ENCODE data around the gene KRTAP26-1. TPM values are rescaled to one million over a fixed set of nuclear protein-coding genes. Genes with fewer than 3 reads are reported as not detected.
A peak's percentile ranks its signal among the peaks of the same experiment; 100 is the strongest.

The KRTAP26-1 gene
- polyA plus RNA-seq, 1 of the 3 experiments (the other 2 are of a cell fraction): not detected

GRCh38 chr21:30315701-30316100 is 4.4 kb downstream of the KRTAP26-1 start (continued):
- TF ChIP-seq, protein P1, sequence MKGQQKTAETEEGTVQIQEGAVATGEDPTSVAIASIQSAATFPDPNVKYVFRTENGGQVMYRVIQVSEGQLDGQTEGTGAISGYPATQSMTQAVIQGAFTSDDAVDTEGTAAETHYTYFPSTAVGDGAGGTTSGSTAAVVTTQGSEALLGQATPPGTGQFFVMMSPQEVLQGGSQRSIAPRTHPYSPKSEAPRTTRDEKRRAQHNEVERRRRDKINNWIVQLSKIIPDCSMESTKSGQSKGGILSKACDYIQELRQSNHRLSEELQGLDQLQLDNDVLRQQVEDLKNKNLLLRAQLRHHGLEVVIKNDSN (IDR thresholded peaks at IDR 0.05; ENCODE audit: borderline replicate concordance, low read depth): no peak
- TF ChIP-seq, protein P2, sequence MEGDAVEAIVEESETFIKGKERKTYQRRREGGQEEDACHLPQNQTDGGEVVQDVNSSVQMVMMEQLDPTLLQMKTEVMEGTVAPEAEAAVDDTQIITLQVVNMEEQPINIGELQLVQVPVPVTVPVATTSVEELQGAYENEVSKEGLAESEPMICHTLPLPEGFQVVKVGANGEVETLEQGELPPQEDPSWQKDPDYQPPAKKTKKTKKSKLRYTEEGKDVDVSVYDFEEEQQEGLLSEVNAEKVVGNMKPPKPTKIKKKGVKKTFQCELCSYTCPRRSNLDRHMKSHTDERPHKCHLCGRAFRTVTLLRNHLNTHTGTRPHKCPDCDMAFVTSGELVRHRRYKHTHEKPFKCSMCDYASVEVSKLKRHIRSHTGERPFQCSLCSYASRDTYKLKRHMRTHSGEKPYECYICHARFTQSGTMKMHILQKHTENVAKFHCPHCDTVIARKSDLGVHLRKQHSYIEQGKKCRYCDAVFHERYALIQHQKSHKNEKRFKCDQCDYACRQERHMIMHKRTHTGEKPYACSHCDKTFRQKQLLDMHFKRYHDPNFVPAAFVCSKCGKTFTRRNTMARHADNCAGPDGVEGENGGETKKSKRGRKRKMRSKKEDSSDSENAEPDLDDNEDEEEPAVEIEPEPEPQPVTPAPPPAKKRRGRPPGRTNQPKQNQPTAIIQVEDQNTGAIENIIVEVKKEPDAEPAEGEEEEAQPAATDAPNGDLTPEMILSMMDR (IDR thresholded peaks at IDR 0.05): no peak
- TF ChIP-seq SIN3A (IDR thresholded peaks at IDR 0.05; ENCODE audit: borderline replicate concordance, low read depth, low read length) (no peak), MEF2A (IDR thresholded peaks at IDR 0.05; ENCODE audit: borderline replicate concordance, low read depth) (no peak), TEAD4 (IDR thresholded peaks at IDR 0.05; ENCODE audit: borderline replicate concordance, insufficient read depth) (no peak)
- TF ChIP-seq, protein P3, sequence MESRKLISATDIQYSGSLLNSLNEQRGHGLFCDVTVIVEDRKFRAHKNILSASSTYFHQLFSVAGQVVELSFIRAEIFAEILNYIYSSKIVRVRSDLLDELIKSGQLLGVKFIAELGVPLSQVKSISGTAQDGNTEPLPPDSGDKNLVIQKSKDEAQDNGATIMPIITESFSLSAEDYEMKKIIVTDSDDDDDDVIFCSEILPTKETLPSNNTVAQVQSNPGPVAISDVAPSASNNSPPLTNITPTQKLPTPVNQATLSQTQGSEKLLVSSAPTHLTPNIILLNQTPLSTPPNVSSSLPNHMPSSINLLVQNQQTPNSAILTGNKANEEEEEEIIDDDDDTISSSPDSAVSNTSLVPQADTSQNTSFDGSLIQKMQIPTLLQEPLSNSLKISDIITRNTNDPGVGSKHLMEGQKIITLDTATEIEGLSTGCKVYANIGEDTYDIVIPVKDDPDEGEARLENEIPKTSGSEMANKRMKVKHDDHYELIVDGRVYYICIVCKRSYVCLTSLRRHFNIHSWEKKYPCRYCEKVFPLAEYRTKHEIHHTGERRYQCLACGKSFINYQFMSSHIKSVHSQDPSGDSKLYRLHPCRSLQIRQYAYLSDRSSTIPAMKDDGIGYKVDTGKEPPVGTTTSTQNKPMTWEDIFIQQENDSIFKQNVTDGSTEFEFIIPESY (IDR thresholded peaks at IDR 0.05; ENCODE audit: borderline replicate concordance, low read depth): no peak

DNA sequence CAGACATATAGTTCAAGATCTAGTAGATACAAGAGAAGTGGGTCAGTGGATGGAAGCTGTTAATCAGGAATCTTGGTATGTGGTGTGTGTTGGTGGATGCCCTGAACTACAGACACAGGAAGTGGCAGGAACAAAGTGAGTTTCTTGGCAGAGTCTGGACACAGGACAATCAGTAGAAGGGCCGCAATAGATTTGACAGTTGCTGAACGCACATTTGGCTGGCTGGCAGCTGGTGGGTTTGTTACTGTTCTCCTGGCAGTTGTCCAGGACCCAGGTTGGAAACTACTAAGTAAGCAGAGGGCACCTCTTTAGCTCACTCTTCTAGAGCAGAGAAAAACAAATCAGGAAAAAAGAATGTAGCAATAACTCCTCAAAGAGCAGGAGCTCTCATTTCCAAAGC is 13.2 kb downstream of the KRTAP26-1 start:
- H3K9me3 ChIP-seq: no peaks in the 10 kb centered on the region
- ChIA-PET POLR2A (no interaction called here), CTCF (no interaction called here)
- H3K4me1 ChIP-seq (ENCODE audit: control insufficient read depth in 1 of 2, insufficient read depth in 2 of 2, low read depth in 1 of 2, low read length in 1 of 2): no peaks in the 10 kb centered on the region
- H3K27me3 ChIP-seq (ENCODE audit: insufficient read depth): no peaks in the 10 kb centered on the region; the same call in 1 of the 2 replicates
- no peak overlapping the region for H3K9ac ChIP-seq
- no peak overlapping the region for H2AFZ ChIP-seq (ENCODE audit: low read depth)
- no peak overlapping the region for H3K4me3 ChIP-seq (ENCODE audit: low read depth in 2 of 2, low read length in 1 of 2)
- H4K20me1 ChIP-seq (ENCODE audit: insufficient read depth): no peaks in the 10 kb centered on the region
- no peaks in the 10 kb centered on the region for H3K9me2 ChIP-seq
- H3K36me3 ChIP-seq (replicated peaks in 1 of 2; ENCODE audit: control insufficient read depth in 1 of 2, insufficient read depth in 2 of 2, low read length in 1 of 2): no peaks in the 10 kb centered on the region
- H3K79me2 ChIP-seq (ENCODE audit: insufficient read depth): no peaks in the 10 kb centered on the region
- DNase-seq: peak; percentile 0
- WGBS (ENCODE audit: low lambda C conversion rate): 10% methylated on average over 2 of the region's 2 CpGs
- no peaks in the 10 kb centered on the region for H3F3A ChIP-seq (replicated peaks; ENCODE audit: insufficient read depth)
- no peak overlapping the region for H3K4me2 ChIP-seq
- TF ChIP-seq, protein P4, sequence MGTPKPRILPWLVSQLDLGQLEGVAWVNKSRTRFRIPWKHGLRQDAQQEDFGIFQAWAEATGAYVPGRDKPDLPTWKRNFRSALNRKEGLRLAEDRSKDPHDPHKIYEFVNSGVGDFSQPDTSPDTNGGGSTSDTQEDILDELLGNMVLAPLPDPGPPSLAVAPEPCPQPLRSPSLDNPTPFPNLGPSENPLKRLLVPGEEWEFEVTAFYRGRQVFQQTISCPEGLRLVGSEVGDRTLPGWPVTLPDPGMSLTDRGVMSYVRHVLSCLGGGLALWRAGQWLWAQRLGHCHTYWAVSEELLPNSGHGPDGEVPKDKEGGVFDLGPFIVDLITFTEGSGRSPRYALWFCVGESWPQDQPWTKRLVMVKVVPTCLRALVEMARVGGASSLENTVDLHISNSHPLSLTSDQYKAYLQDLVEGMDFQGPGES (IDR thresholded peaks at IDR 0.05; ENCODE audit: low read depth, low read length): no peak
- TF ChIP-seq NRF1 (IDR thresholded peaks at IDR 0.05; ENCODE audit: low read depth, low read length) (no peak), PBX3 (IDR thresholded peaks at IDR 0.05) (no peak), RFX5 (IDR thresholded peaks at IDR 0.05; ENCODE audit: low read length) (no peak), EP300 (IDR thresholded peaks at IDR 0.05; ENCODE audit: borderline replicate concordance in 1 of 2, low read depth in 1 of 2, low read length in 1 of 2) (no peak)
- H3K27ac ChIP-seq (ENCODE audit: low read depth in 2 of 2, low read length in 1 of 2): no peak overlapping the region

Data from SK-N-SH (cell line).